Mesodermal cell (in vitro differentiated cells): Measurements from ENCODE around the gene RTRAF.

Experiments
- H3K27ac ChIP-seq: 2 replicates; pipeline ENCODE4 v1.7.0; 2013; ENCODE audit warnings: mild to moderate bottlenecking, low read depth, low read length, moderate library complexity; ENCODE audit not compliant: severe bottlenecking
- H3K36me3 ChIP-seq: 2 replicates; pipeline ENCODE4 v1.7.1; 2013; ENCODE audit warnings: mild to moderate bottlenecking, low read length, moderate library complexity; ENCODE audit not compliant: control insufficient read depth, insufficient read depth
- H3K4me1 ChIP-seq: one replicate; pipeline ENCODE4 v1.7.1; 2013; ENCODE audit warnings: mild to moderate bottlenecking, low read length; ENCODE audit not compliant: insufficient read depth, control insufficient read depth, poor library complexity, severe bottlenecking
- H3K4me3 ChIP-seq: 2 replicates; pipeline ENCODE4 v1.7.0; 2013; ENCODE audit warnings: low read length, control low read depth, mild to moderate bottlenecking; ENCODE audit not compliant: insufficient read depth, poor library complexity, severe bottlenecking; ENCODE audit errors: extremely low read depth
- H3K9me3 ChIP-seq: 2 replicates; pipeline ENCODE4 v1.7.1; 2013; ENCODE audit warnings: mild to moderate bottlenecking, low read length, moderate library complexity; ENCODE audit not compliant: control insufficient read depth
- WGBS, 2 experiments: methylation state at CpG; one replicate each; pipeline ENCODE4 v1.1.5; 2013; ENCODE audit warnings: missing lambda C conversion rate in 2 of 2; ENCODE audit not compliant: insufficient coverage in 2 of 2; 5-methylcytosine and 5-hydroxymethylcytosine counted together

RTRAF gene

DNA sequence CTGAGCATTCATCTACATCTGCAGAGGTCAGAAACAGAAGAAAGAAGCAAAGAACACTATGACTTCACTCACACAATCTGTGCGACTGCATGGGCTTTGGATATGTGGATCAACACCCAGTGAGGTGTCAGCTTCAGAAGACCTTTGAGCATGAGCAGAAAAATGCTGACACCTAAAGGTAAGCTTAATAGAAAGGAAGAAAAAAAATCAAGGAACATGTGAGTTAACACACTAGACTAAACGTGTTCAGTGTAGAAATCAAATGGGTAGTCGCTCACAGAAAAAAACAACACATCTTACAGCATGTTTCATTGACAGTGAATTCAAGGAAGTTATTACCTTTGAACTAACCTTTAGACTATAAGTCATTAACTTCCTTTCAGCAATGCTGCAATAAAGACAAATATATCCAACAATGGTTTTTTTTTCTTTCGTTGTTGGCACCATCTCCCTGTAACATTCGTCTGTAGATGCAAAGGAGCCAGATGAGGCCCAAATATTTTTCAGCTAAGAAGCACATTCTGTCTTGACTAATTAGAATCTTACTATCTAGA, 30.9 kb downstream of the RTRAF start:
- WGBS, 2 experiments, result 85 to 88% methylated on average over 3 to 4 of the region's 5 CpGs
- H3K4me3 ChIP-seq, result no peak overlapping the region
- H3K36me3 ChIP-seq, result peaks cover 74% of the 10 kb centered on the region
- H3K4me1 ChIP-seq, result peaks cover 51% of the 10 kb centered on the region
- no peak overlapping the region for H3K27ac ChIP-seq
- H3K9me3 ChIP-seq, result peaks cover 11% of the 10 kb centered on the region

GRCh38 chr14:52020866-52021717, 31.7 kb downstream of the RTRAF start:
- Histone ChIP-seq H3K27ac (peak overlapping the region; percentile 36), H3K4me3 (no peak overlapping the region), H3K4me1 (peaks cover 43% of the 10 kb centered on the region), H3K9me3 (peaks cover 11% of the 10 kb centered on the region), H3K36me3 (peaks cover 79% of the 10 kb centered on the region)
- 50% methylated on average over 2 of the region's 7 CpGs; no CpG with 5 or more reads in 1 of the 2 experiments for WGBS, 2 experiments

DNA sequence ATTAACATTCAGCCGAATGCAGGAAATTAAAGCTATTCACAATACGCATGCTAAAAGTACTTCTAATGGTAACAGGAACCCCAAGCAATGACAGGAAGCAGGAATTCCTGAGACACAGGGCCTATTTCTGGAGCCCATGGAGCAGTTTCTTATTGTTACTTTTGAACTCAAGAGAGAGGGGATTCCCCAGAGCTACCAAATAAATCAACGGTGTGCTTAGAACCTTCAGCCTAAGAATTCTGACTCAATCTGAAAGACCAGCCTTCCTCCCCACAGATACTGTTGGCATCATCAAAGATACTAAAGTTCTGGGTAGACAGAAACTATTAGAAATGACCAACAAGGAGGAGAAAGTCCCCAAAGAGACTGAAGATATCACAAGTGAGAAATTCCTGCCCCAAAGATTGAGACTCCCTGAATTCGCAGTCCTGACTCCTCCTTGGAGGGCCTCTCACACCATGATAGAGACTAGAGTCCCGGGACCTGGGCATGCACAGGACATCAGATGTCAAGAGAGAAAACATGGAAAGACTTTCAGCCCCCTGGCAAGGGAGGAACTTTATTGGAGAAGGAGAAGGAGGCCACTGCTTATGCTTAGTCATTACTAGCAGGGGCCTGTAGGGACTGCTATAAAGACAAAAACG, 32.7 kb downstream of the RTRAF start:
- 89 to 91% methylated on average over 3 to 4 of the region's 6 CpGs for WGBS, 2 experiments
- Histone ChIP-seq H3K36me3 (peaks cover 77% of the 10 kb centered on the region), H3K27ac (peak overlapping the region; percentile 37), H3K4me3 (no peak overlapping the region), H3K4me1 (peaks cover 35% of the 10 kb centered on the region), H3K9me3 (peaks cover 11% of the 10 kb centered on the region)

DNA sequence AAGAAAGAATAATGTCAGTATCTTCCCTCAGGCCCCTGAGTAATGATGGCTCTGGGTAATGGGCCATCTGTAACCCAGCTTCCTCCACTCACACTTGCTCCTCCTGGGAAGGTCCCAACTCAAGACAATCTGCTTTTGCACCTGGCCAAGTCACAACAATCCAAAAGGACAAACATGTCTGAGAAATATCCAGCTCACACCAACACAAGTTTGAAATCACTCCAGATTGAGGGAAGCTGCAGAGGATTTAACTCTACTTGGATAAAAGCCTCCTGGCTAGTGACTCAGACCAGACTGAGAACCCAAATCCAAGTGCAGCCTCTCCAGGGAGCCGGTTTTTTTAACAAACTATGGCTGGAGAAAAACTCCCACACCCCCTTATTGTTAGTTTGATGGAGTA, 34.2 kb downstream of the RTRAF start:
- peaks cover 35% of the 10 kb centered on the region for H3K4me1 ChIP-seq
- H3K36me3 ChIP-seq, result peaks cover 77% of the 10 kb centered on the region
- H3K9me3 ChIP-seq, result peaks cover 11% of the 10 kb centered on the region
- no peak overlapping the region for H3K27ac ChIP-seq
- no peak overlapping the region for H3K4me3 ChIP-seq
- WGBS, 2 experiments, result no CpG with 5 or more reads among the region's 1 CpG

DNA sequence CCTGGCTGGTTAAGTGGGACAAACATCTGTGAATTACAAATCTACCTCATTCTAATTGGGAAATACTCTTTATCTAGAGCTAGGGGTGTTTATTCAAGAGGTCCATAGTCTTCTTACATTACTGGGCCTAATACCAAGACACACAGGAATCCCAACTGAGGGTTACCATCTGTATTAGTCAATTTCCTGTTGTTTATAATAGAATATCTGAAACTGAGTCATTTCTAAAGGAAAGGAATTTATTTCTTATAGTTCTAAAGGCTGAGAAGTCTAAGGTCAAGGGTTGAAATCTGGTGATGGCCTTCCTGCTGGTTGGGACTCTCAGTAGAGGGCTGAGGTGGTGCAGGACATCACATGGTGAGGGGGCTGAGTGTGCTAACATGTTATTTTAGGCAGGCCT, 36.0 kb downstream of the RTRAF start:
- Histone ChIP-seq H3K4me1 (peaks cover 30% of the 10 kb centered on the region), H3K4me3 (no peak overlapping the region), H3K27ac (no peak overlapping the region), H3K9me3 (peaks cover 11% of the 10 kb centered on the region), H3K36me3 (peaks cover 73% of the 10 kb centered on the region)

DNA sequence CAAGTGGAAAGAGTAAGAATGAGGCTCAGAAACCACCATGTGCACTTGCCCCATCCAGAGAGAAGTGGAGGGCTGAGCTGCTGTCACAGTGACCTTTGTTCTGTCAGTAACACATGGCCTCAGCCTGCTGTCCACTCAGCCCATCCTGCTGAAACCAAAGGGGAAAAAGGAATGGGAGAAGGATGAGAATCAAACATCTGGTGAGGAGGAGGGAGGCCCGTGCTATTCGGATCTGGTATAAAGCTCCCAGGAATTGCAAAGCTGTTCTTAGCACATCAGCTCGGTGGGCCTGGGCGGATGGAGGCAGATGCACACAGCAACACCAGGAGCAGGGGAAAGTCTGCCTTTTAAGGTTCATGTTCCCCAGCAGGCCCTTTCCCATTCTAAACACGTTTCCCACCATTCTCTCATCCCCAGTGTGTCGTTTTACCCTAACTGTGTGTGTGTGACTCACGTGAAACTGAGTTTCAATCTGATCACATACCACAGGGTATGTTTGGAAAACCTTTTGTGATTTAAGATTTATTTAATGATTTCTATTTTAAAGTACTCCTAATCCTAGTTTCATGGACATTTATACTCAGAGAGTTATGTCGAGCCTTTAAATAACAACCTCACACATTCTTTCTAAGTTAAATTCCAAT, 36.8 kb downstream of the RTRAF start:
- H3K4me1 ChIP-seq, result peaks cover 23% of the 10 kb centered on the region
- peaks cover 77% of the 10 kb centered on the region for H3K36me3 ChIP-seq
- H3K27ac ChIP-seq, result no peak overlapping the region
- no peak overlapping the region for H3K4me3 ChIP-seq
- peaks cover 11% of the 10 kb centered on the region for H3K9me3 ChIP-seq
- 89 to 100% methylated on average over 4 to 6 of the region's 8 CpGs for WGBS, 2 experiments

GRCh38 chr14:52026901-52027300, 37.6 kb downstream of the RTRAF start:
- Histone ChIP-seq H3K4me3 (no peak overlapping the region), H3K9me3 (peaks cover 11% of the 10 kb centered on the region), H3K27ac (no peak overlapping the region), H3K36me3 (peaks cover 84% of the 10 kb centered on the region), H3K4me1 (peaks cover 15% of the 10 kb centered on the region)
- WGBS, 2 experiments, result 92 to 97% methylated on average over 9 to 10 of the region's 10 CpGs

DNA sequence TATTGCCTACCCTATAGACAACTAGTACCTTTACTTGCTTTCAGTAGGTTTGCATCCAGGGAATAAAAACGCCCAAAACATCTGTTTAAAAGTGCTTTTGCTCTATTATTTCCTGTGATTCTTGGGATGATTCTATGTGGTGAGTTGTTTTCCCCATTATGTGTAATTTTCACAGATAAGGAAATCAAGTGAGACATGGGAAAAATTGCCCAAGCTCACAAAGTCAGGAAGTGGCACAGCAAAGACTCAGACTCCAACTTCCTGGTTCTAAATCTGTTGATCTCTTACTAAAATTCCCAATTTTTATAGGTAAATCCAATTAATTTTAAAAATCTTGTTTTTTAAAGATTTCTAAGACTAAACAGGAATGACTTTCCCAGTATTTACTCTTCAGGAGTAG, 40.5 kb downstream of the RTRAF start:
- Histone ChIP-seq H3K4me3 (no peak overlapping the region), H3K4me1 (peaks cover 6% of the 10 kb centered on the region), H3K9me3 (peaks cover 3% of the 10 kb centered on the region), H3K36me3 (peaks cover 64% of the 10 kb centered on the region), H3K27ac (no peak overlapping the region)
- 88 to 100% methylated on average over 1 of the region's 1 CpG for WGBS, 2 experiments

- H3K9me3 ChIP-seq, result no peaks in the 10 kb centered on the region
- no peak overlapping the region for H3K27ac ChIP-seq
- H3K36me3 ChIP-seq, result peaks cover 65% of the 10 kb centered on the region
- no peak overlapping the region for H3K4me3 ChIP-seq
- WGBS, 2 experiments, result 98 to 100% methylated on average over 3 of the region's 3 CpGs
- H3K4me1 ChIP-seq, result peaks cover 6% of the 10 kb centered on the region
Observed at GRCh38 chr14:52031781-52032180, 42.4 kb downstream of the RTRAF start.

DNA sequence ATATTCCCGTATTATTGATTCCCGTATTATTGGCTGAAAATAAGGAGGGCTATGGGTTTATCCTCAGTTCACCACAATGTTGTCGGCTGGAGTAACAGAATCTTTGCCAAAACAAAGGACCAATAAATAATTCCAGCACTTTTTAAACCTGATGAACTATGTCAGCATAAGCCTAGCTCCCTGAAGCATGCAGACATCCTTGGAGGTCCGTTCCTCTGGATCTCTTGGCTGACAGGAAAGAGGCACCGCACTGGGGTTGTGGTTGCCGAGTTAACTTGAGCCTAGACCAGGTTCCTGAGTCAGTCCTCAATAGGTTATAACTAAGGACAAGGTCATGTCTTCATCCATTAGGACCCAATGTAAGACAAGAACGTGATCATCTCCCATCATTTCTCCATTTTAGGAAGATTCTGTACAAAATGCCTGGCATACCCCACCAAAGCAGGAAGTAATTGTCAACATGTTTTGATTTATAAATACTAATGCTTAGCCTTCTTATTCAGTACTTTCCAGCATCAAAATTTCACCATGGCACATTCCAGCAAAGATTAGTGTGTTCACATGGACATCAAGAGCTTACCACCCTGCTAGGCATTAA, 43.0 kb downstream of the RTRAF start:
- Histone ChIP-seq H3K4me3 (no peak overlapping the region), H3K27ac (no peak overlapping the region), H3K36me3 (peaks cover 65% of the 10 kb centered on the region), H3K4me1 (peaks cover 6% of the 10 kb centered on the region), H3K9me3 (no peaks in the 10 kb centered on the region)
- WGBS, 2 experiments, result 97 to 98% methylated on average over 3 of the region's 7 CpGs
